Heart left ventricle (tissue), 16 donors: ENCODE results near the gene EVX2. TPM values are rescaled to one million over a fixed set of nuclear protein-coding genes. Genes with fewer than 3 reads are reported as not detected.

ENCODE experiments used
- ATAC-seq, 4 donors: fragments of 200-7000 bp; cut with Tn5 transposase; one replicate each; pipeline ENCODE4 v1.9.1; 2020 to 2022; ENCODE audit warnings: moderate library complexity in 4 of 4, mild to moderate bottlenecking in 3 of 4, moderate number of reproducible peaks in 1 of 4
- DNase-seq, 5 donors: peaks; one replicate each; pipeline ENCODE4 v3.0.0-alpha.2; 2020
- H3K27ac ChIP-seq, 12 donors: fragments of 200-600 bp; sonication (generic) in 4 of 12; one replicate each; pipeline versions ENCODE4 v1.5.0 to v1.8.0; 2016 to 2022; ENCODE audit warnings: mild to moderate bottlenecking in 2 of 12
- H3K27me3 ChIP-seq, 9 donors: fragments of 200-600 bp; sonication (generic) in 2 of 9; one replicate each; pipeline versions ENCODE4 v1.5.1 to v1.8.0; 2016 to 2022; ENCODE audit warnings: mild to moderate bottlenecking in 3 of 9
- H3K36me3 ChIP-seq, 9 donors: fragments of 200-600 bp; sonication (generic) in 2 of 9; one replicate each; pipeline versions ENCODE4 v1.5.0 to v1.8.0; 2018 to 2022; ENCODE audit warnings: mild to moderate bottlenecking in 2 of 9
- H3K4me1 ChIP-seq, 12 donors: fragments of 200-600 bp; sonication (generic) in 4 of 12; one replicate each; pipeline versions ENCODE4 v1.5.0 to v1.8.0; 2016 to 2022; ENCODE audit warnings: mild to moderate bottlenecking in 3 of 12
- H3K4me3 ChIP-seq, 12 donors: fragments of 200-600 bp; sonication (generic) in 4 of 12; one replicate each; pipeline versions ENCODE4 v1.5.0 to v1.8.0; 2017 to 2022; ENCODE audit warnings: mild to moderate bottlenecking in 9 of 12, moderate library complexity in 4 of 12
- H3K9me3 ChIP-seq, 12 donors: fragments of 200-600 bp; sonication (generic) in 4 of 12; one replicate each; pipeline versions ENCODE4 v1.5.0 to v1.8.0; 2016 to 2022; ENCODE audit warnings: mild to moderate bottlenecking in 1 of 12
- CTCF ChIP-seq, 12 donors: fragments of 200-600 bp; sonication (generic) in 4 of 12; IDR thresholded peaks; one replicate each; pipeline versions ENCODE4 v1.5.0 to v1.8.0; 2018 to 2022; ENCODE audit warnings: antibody characterized with exemption in 12 of 12, mild to moderate bottlenecking in 5 of 12
- POLR2A ChIP-seq, 2 donors: fragments of 450-650 bp; IDR thresholded peaks; one replicate each; pipeline ENCODE4 v1.6.1; 2017; ENCODE audit warnings: antibody characterized with exemption in 2 of 2, mild to moderate bottlenecking in 2 of 2, moderate library complexity in 2 of 2
- WGBS, 4 donors: extraction: QIAGEN DNeasy Blood & Tissue Kit in 2 of 4; methylation state at CpG; one replicate each; pipeline versions ENCODE4 v1.1.5 to v1.1.7; 2013 to 2018; 5-methylcytosine and 5-hydroxymethylcytosine counted together
- intact Hi-C, 10 donors: fragments of 100-400 bp; cut with DNase I; formaldehyde crosslinking; loops; one replicate each; pipeline versions ENCODE4 v1.11.1 to v1.14.2; 2022
- long read RNA-seq, 3 donors: library from polyadenylated mRNA; unstranded; transcript quantifications; one replicate each; pipeline ENCODE4 v2.0.0, GENCODE V29; 2020 to 2021
- polyA plus RNA-seq, 2 donors: library from polyadenylated mRNA; stranded (reverse); fragments of 200-250 nt; gene quantifications; one replicate each; pipeline ENCODE4 v1.2.3, GENCODE V29; 2013
- total RNA-seq, 9 donors: library from RNA; depleted of rRNA in 2 of 9; stranded (reverse); fragments of >200 nt in 2 of 9; fragmentation: NEBNext Ultra II Directional in 3 of 9; extraction: Animal tissue kit (Norgen Biotek cat#: 25700) in 3 of 9; gene quantifications; one replicate each; pipeline versions ENCODE4 v1.1.0 to v1.2.4, GENCODE V29; 2016 to 2023
- donor health status: ischemic (EF 13 %, LVEDD 7.1; RV severe dilation, severe dysfunction).
- donor health status: healthy with polysubstance abuse.
- donor health status: DM: no; HTN: yes; CAD: no.
- donor health status: DM: no; HTN: no; CAD: no.
- donor health status: ischemic (EF 25% LVEDD 6.9; RV normal size, moderate dysfunction).
- donor health status: ischemic (EF 25% LVEDD 5.7; RV mildly dilated, moderate dysfunction).
- donor health status: healthy.
- donor health status: DM: yes; HTN: yes; CAD: no.
- donor health status: ischemic (EF 35%, LVEDD 5.7; RV mildly dilated, moderate dysfunction).
- donor health status: nonischemic (EF 11% LVEDD 7.7; RV severe dilation, severe dysfunction).
- donor health status: DM: yes; HTN: yes; CAD: no.
- donor health status: PGD.
- donor health status: ischemic (EF 29% LVEDD 5.4; RV normal size, mild dysfunction).
- donor health status: nonischemic (EF 23%, LVEDD 6.1; RV moderate dilation, normal function).

Gene EVX2
- total RNA-seq (under 1 TPM in 1 of 9 donors, not detected in 8; 0.06 TPM), polyA plus RNA-seq (not detected)
- long read RNA-seq, donor 1 = 0 reads
- long read RNA-seq, donor 2 = 0 reads
- long read RNA-seq, donor 3 = 0 reads

- Histone ChIP-seq H3K4me3 (no peak within 1 kb of the TSS), H3K9me3 (peaks cover 0 to 8% (median 0%) of the 10 kb centered on the region in 12 donors), H3K27ac (peak within 1 kb of the TSS in 1 of 12 donors; percentile 84), H3K36me3 (no peaks in the 10 kb centered on the region), H3K27me3 (peaks cover 91 to 99% (median 97%) of the 10 kb centered on the region in 9 donors), H3K4me1 (peaks cover 0 to 64% (median 25%) of the 10 kb centered on the region in 12 donors)
- intact Hi-C loops = loop anchor here in 3 of 10 donors (5.0 to 10.0 kb wide), 3 partner anchors 82 to 669 kb away; partner anchors contain the start of gene LNPK (in 1 of the 3)
- ATAC-seq (no peak), DNase-seq (no peak)
- 9 to 12% (median 10%) methylated on average over 27 of the region's 27 CpGs for WGBS, 4 donors
- no peak for TF ChIP-seq POLR2A (IDR thresholded peaks at IDR 0.05)
- no peak for TF ChIP-seq CTCF (IDR thresholded peaks at IDR 0.05)
Measured at GRCh38 chr2:176083796-176084261, at the start of gene EVX2. EVX2 (minus strand) TSS chr2:176083962; CDS start chr2:176083776, 186 bp downstream.

GRCh38 chr2:176133389-176133788 lies 49.6 kb upstream of the EVX2 start:
- DNase-seq = no peak
- TF ChIP-seq CTCF (IDR thresholded peaks at IDR 0.05) (no peak), POLR2A (IDR thresholded peaks at IDR 0.05) (no peak)
- H3K36me3 ChIP-seq = no peaks in the 10 kb centered on the region
- no peak overlapping the region for H3K4me3 ChIP-seq
- intact Hi-C loops = loop anchor here in 2 of 10 donors (5.0 to 10.0 kb wide), 2 partner anchors 679 to 681 kb away; no protein-coding TSS in a partner anchor
- H3K27me3 ChIP-seq = peaks cover 73 to 99% (median 96%) of the 10 kb centered on the region in 9 donors
- peaks cover 0 to 40% (median 10%) of the 10 kb centered on the region in 12 donors for H3K4me1 ChIP-seq
- H3K9me3 ChIP-seq = no peaks in the 10 kb centered on the region
- H3K27ac ChIP-seq = no peak overlapping the region
- no peak for ATAC-seq

GRCh38 chr2:176132205-176133171 lies 48.7 kb upstream of the EVX2 start:
- peaks cover 76 to 99% (median 94%) of the 10 kb centered on the region in 9 donors for H3K27me3 ChIP-seq
- H3K27ac ChIP-seq = peak overlapping the region in 3 of 12 donors; percentile 7 to 41 (median 18)
- WGBS, 4 donors = 9 to 23% (median 17%) methylated on average over 33 of the region's 33 CpGs
- TF ChIP-seq CTCF (IDR thresholded peaks at IDR 0.05) (no peak), POLR2A (IDR thresholded peaks at IDR 0.05) (no peak)
- ATAC-seq (no peak), DNase-seq (no peak)
- H3K36me3 ChIP-seq = no peaks in the 10 kb centered on the region
- no peaks in the 10 kb centered on the region for H3K9me3 ChIP-seq
- H3K4me3 ChIP-seq = peak overlapping the region in 10 of 12 donors; percentile 8 to 61 (median 26)
- intact Hi-C loops = loop anchor here in 2 of 10 donors (5.0 to 10.0 kb wide), 2 partner anchors 680 to 682 kb away; no protein-coding TSS in a partner anchor
- peaks cover 0 to 42% (median 10%) of the 10 kb centered on the region in 12 donors for H3K4me1 ChIP-seq

GRCh38 chr2:176131848-176132158 lies 48.0 kb upstream of the EVX2 start:
- H3K9me3 ChIP-seq = no peaks in the 10 kb centered on the region
- no peaks in the 10 kb centered on the region for H3K36me3 ChIP-seq
- H3K4me1 ChIP-seq = peaks cover 0 to 40% (median 10%) of the 10 kb centered on the region in 12 donors
- intact Hi-C loops = loop anchor here in 2 of 10 donors (5.0 to 10.0 kb wide), 2 partner anchors 680 to 683 kb away; no protein-coding TSS in a partner anchor
- H3K4me3 ChIP-seq = peak overlapping the region in 9 of 12 donors; percentile 8 to 61 (median 28)
- peak overlapping the region in 3 of 12 donors; percentile 7 to 82 (median 41) for H3K27ac ChIP-seq
- 18 to 26% (median 21%) methylated on average over 4 of the region's 4 CpGs for WGBS, 4 donors
- no peak for DNase-seq
- no peak for ATAC-seq
- no peak for TF ChIP-seq POLR2A (IDR thresholded peaks at IDR 0.05)
- TF ChIP-seq CTCF (IDR thresholded peaks at IDR 0.05) = no peak
- peaks cover 74 to 99% (median 93%) of the 10 kb centered on the region in 9 donors for H3K27me3 ChIP-seq
